IMR-90 (cell line): ENCODE measurements around the gene POMT2. TPM values are rescaled to one million over a fixed set of nuclear protein-coding genes. Genes with fewer than 3 reads are reported as not detected.

Experiments used
- ATAC-seq: fragments of 200-7000 bp; cut with Tn5 transposase; 2 replicates; pipeline ENCODE4 v1.9.1; 2020; ENCODE audit warnings: low read depth, mild to moderate bottlenecking, moderate library complexity
- BruUV-seq: library from RNA; stranded (reverse); fragments of 400-500 nt; replicated peaks from 2 replicates; lab custom pipeline; 2021; lab: Mats Ljungman, UMichigan
- CTCF ChIA-PET: fragments of 300-600 bp; formaldehyde crosslinking; extraction: SDS; loops from one replicate; lab custom pipeline; 2021; ENCODE audit warnings: antibody characterized with exemption; lab: Yijun Ruan, JAX
- POLR2A ChIA-PET: fragments of 300-600 bp; sonication (Branson Sonifier 250); formaldehyde crosslinking; loops from one replicate; lab custom pipeline; 2022; ENCODE audit warnings: antibody characterized with exemption; ENCODE audit not compliant: unreplicated experiment; lab: Charles Lee
- DNase-seq: peaks from one replicate; pipeline ENCODE4 v3.0.0; 2013
- H2AFZ ChIP-seq: replicated peaks from 2 replicates; pipeline ENCODE3; 2013; ENCODE audit warnings: low read length, mild to moderate bottlenecking; ENCODE audit not compliant: poor library complexity
- H2AK5ac ChIP-seq: 2 replicates; pipeline ENCODE4 v1.6.1; 2013; ENCODE audit warnings: low read depth, low read length, inconsistent platforms
- H2AK9ac ChIP-seq: replicated peaks from 2 replicates; pipeline ENCODE3; 2013; ENCODE audit warnings: mild to moderate bottlenecking, low read depth, low read length, moderate library complexity; ENCODE audit not compliant: poor library complexity
- H2BK120ac ChIP-seq: 2 replicates; pipeline ENCODE4 v1.6.1; 2013; ENCODE audit warnings: low read depth, low read length, inconsistent platforms
- H2BK15ac ChIP-seq: 3 replicates; pipeline ENCODE4 v1.6.1; 2013; ENCODE audit warnings: low read depth, low read length, inconsistent platforms
- H2BK20ac ChIP-seq: 2 replicates; pipeline ENCODE4 v1.6.1; 2013; ENCODE audit warnings: low read depth, mild to moderate bottlenecking, inconsistent platforms, low read length, moderate library complexity
- H2BK5ac ChIP-seq: 2 replicates; pipeline ENCODE4 v1.6.1; 2013; ENCODE audit warnings: mild to moderate bottlenecking, low read depth, low read length, inconsistent platforms; ENCODE audit not compliant: poor library complexity, severe bottlenecking
- H3K14ac ChIP-seq: replicated peaks from 2 replicates; pipeline ENCODE4 v1.6.1; 2013; ENCODE audit warnings: low read depth, low read length, inconsistent platforms
- H3K18ac ChIP-seq: 2 replicates; pipeline ENCODE4 v1.6.1; 2013; ENCODE audit warnings: low read depth, low read length, control low read depth
- H3K23ac ChIP-seq: 2 replicates; pipeline ENCODE4 v1.6.1; 2013; ENCODE audit warnings: low read depth, low read length, inconsistent platforms
- H3K27ac ChIP-seq: 2 replicates; pipeline ENCODE4 v1.5.1; 2013; ENCODE audit warnings: mild to moderate bottlenecking, control low read depth, low read length; ENCODE audit not compliant: insufficient read depth
- H3K27me3 ChIP-seq: 2 replicates; pipeline ENCODE4 v1.6.1; 2013; ENCODE audit warnings: low read length; ENCODE audit not compliant: control insufficient read depth, insufficient read depth
- H3K36me3 ChIP-seq: 2 replicates; pipeline ENCODE4 v1.6.1; 2013; ENCODE audit warnings: low read length, mixed read lengths; ENCODE audit not compliant: control insufficient read depth, insufficient read depth
- H3K4ac ChIP-seq: 2 replicates; pipeline ENCODE4 v1.6.1; 2013; ENCODE audit warnings: low read depth, low read length, inconsistent platforms
- H3K4me1 ChIP-seq: 2 replicates; pipeline ENCODE4 v1.6.1; 2013; ENCODE audit warnings: low read length, mixed read lengths; ENCODE audit not compliant: control insufficient read depth, insufficient read depth
- H3K4me2 ChIP-seq: 2 replicates; pipeline ENCODE4 v1.6.1; 2013; ENCODE audit warnings: low read depth, mild to moderate bottlenecking, control low read depth, low read length, moderate library complexity
- H3K4me3 ChIP-seq: 2 replicates; pipeline ENCODE4 v1.5.1; 2013; ENCODE audit warnings: low read depth, mild to moderate bottlenecking, control low read depth, low read length, moderate library complexity; ENCODE audit not compliant: insufficient read depth
- H3K56ac ChIP-seq: 2 replicates; pipeline ENCODE4 v1.6.1; 2013; ENCODE audit warnings: low read length, inconsistent platforms; ENCODE audit not compliant: insufficient read depth; ENCODE audit errors: extremely low read depth
- H3K79me1 ChIP-seq, 2 experiments: 2 replicates each; pipeline ENCODE4 v1.6.1; 2013; ENCODE audit warnings: low read length in 2 of 2, inconsistent platforms in 1 of 2, low read depth in 1 of 2
- H3K9ac ChIP-seq: 2 replicates; pipeline ENCODE4 v1.6.1; 2013; ENCODE audit warnings: low read depth, low read length, control low read depth
- H3K9me1 ChIP-seq: 2 replicates; pipeline ENCODE4 v1.6.1; 2013; ENCODE audit warnings: low read length, inconsistent platforms; ENCODE audit not compliant: insufficient read depth
- H3K9me3 ChIP-seq: 2 replicates; pipeline ENCODE4 v1.6.1; 2013; ENCODE audit warnings: low read length; ENCODE audit not compliant: control insufficient read depth, insufficient read depth
- H4K20me1 ChIP-seq: 2 replicates; pipeline ENCODE4 v1.6.1; 2013; ENCODE audit warnings: low read length, inconsistent platforms; ENCODE audit not compliant: insufficient read depth
- H4K5ac ChIP-seq: 2 replicates; pipeline ENCODE4 v1.6.1; 2013; ENCODE audit warnings: mild to moderate bottlenecking, low read depth, low read length, control low read depth
- H4K8ac ChIP-seq, 2 experiments: 2 replicates each; pipeline ENCODE4 v1.6.1; 2013; ENCODE audit warnings: low read depth in 2 of 2, low read length in 2 of 2, control low read depth in 1 of 2, inconsistent platforms in 1 of 2
- H4K91ac ChIP-seq: 2 replicates; pipeline ENCODE4 v1.6.1; 2013; ENCODE audit warnings: low read depth, low read length, inconsistent platforms; ENCODE audit not compliant: insufficient read depth
- FOS ChIP-seq: fragments of 150-350 bp; IDR thresholded peaks from 2 replicates; pipeline ENCODE4 v1.6.1; 2016; ENCODE audit warnings: low read depth, low read length
- MXI1 ChIP-seq: IDR thresholded peaks from 2 replicates; pipeline ENCODE4 v1.6.1; 2012; ENCODE audit warnings: low read depth, mild to moderate bottlenecking, low read length, moderate library complexity, borderline replicate concordance
- SMC3 ChIP-seq: fragments of 150-350 bp; IDR thresholded peaks from 2 replicates; pipeline ENCODE4 v1.6.1; 2016; ENCODE audit warnings: low read depth, mild to moderate bottlenecking, antibody characterized with exemption, low read length, moderate library complexity
- WGBS, 2 experiments: methylation state at CpG; one replicate each; pipeline versions ENCODE4 v1.1.5 to v1.1.7; 2013; ENCODE audit warnings: missing lambda C conversion rate in 2 of 2; ENCODE audit not compliant: insufficient read length in 1 of 2; ENCODE audit errors: extremely low coverage in 2 of 2; 5-methylcytosine and 5-hydroxymethylcytosine counted together
- dilution Hi-C: fragments of 300-500 bp; cut with HindIII; formaldehyde crosslinking; loops from one replicate; pipeline ENCODE4 v1.14.3; 2018; ENCODE audit warnings: low sequenced_read_pairs; ENCODE audit not compliant: unreplicated experiment
- in situ Hi-C: fragments of 300-500 bp; cut with MboI; formaldehyde crosslinking; loops from 3 replicates; pipeline ENCODE4 v1.14.3; 2019; ENCODE audit warnings: low sequenced_read_pairs, inconsistent platforms, mixed read lengths
- intact Hi-C: fragments of 100-400 bp; cut with micrococcal nuclease; formaldehyde crosslinking; loops from 2 replicates; pipeline ENCODE4 v1.10.0; 2022
- polyA plus RNA-seq, 3 experiments: library from polyadenylated mRNA; depleted of rRNA; stranded (reverse); fragments of >200 nt; gene quantifications; 2 replicates each; pipeline ENCODE4 v1.2.3, GENCODE V29; 2012; ENCODE audit warnings: low replicate concordance in 1 of 3
- total RNA-seq: library from RNA; depleted of rRNA; stranded (reverse); fragments of >200 nt; gene quantifications from 2 replicates; pipeline ENCODE4 v1.2.3, GENCODE V29; 2012

The POMT2 gene
- total and polyA plus RNA-seq, 2 of the 4 experiments (the other 2 are of a cell fraction): 6.5 to 13.0 TPM

- Histone ChIP-seq H4K91ac (no peak overlapping the region), H2BK120ac (no peak overlapping the region), H3K4ac (no peak overlapping the region), H2BK5ac (no peak overlapping the region), H3K18ac (no peak overlapping the region), H4K20me1 (no peaks in the 10 kb centered on the region), H3K9me1 (no peaks in the 10 kb centered on the region), H3K4me2 (no peak overlapping the region), H3K27ac (no peak overlapping the region), H3K9me3 (no peaks in the 10 kb centered on the region), H3K23ac (no peak overlapping the region), H4K8ac (no peak overlapping the region), H2AK5ac (no peak overlapping the region), H2BK15ac (no peak overlapping the region), H3K56ac (no peak overlapping the region), H3K79me1 (no peaks in the 10 kb centered on the region), H3K36me3 (no peaks in the 10 kb centered on the region), H3K27me3 (no peaks in the 10 kb centered on the region; the same call in 1 of the 2 replicates), H3K4me3 (no peak overlapping the region), H3K14ac (no peak overlapping the region), H2BK20ac (no peak overlapping the region), H2AFZ (no peak overlapping the region), H3K4me1 (no peaks in the 10 kb centered on the region), H2AK9ac (no peak overlapping the region), H3K9ac (no peak overlapping the region), H4K5ac (no peak overlapping the region)
- intact Hi-C loops (no loop called here), in situ Hi-C loops (no loop called here), dilution Hi-C loops (no loop called here)
- ATAC-seq: no peak
- BruUV-seq: no TSS peak
- WGBS, 2 experiments: 51% methylated on average over 4 of the region's 7 CpGs; no CpG with 5 or more reads in 1 of the 2 experiments
- no peak for DNase-seq
- TF ChIP-seq FOS: no peak
- no peak for TF ChIP-seq SMC3
- TF ChIP-seq MXI1: no peak
- ChIA-PET POLR2A (no interaction called here), CTCF (interaction anchor here (0.6 kb wide), 1 partner anchor 9 kb away, joined by 4 read pairs; no protein-coding TSS in a partner anchor)
These were observed 83.9 kb downstream of the POMT2 start for GRCh38 chr14:77236814-77237213.
